ENCODE measurements around the gene GAREM1. TPM values are rescaled to one million over a fixed set of nuclear protein-coding genes. Genes with fewer than 3 reads are reported as not detected.

GAREM1 gene
- total RNA-seq, 1 donor = 0.86 TPM

- no peak for TF ChIP-seq CTCF (IDR thresholded peaks at IDR 0.05; ENCODE audit: insufficient read depth, low read depth, low read length)
- DNase-seq (ENCODE audit: low read depth) = no peak
- no peak overlapping the region for H3K4me3 ChIP-seq (ENCODE audit: low read depth, low read length)
Observed at GRCh38 chr18:32328379-32328778, 142.3 kb downstream of the GAREM1 start.

GRCh38 chr18:32326450-32327308 lies 144.0 kb downstream of the GAREM1 start:
- H3K4me3 ChIP-seq (ENCODE audit: low read depth, low read length) = no peak overlapping the region
- no peak for TF ChIP-seq CTCF (IDR thresholded peaks at IDR 0.05; ENCODE audit: insufficient read depth, low read depth, low read length)
- DNase-seq (ENCODE audit: low read depth) = peak; percentile 38

- H3K4me3 ChIP-seq (ENCODE audit: low read depth, low read length) = no peak overlapping the region
- DNase-seq (ENCODE audit: low read depth) = peak; percentile 75
- TF ChIP-seq CTCF (IDR thresholded peaks at IDR 0.05; ENCODE audit: insufficient read depth, low read depth, low read length) = no peak
Observed at GRCh38 chr18:32324181-32324580, 146.5 kb downstream of the GAREM1 start.

GRCh38 chr18:32321826-32322225 lies 148.9 kb downstream of the GAREM1 start:
- no peak for DNase-seq (ENCODE audit: low read depth)
- H3K4me3 ChIP-seq (ENCODE audit: low read depth, low read length) = no peak overlapping the region
- no peak for TF ChIP-seq CTCF (IDR thresholded peaks at IDR 0.05; ENCODE audit: insufficient read depth, low read depth, low read length)

GRCh38 chr18:32319084-32319483 lies 151.6 kb downstream of the GAREM1 start:
- no peak for DNase-seq (ENCODE audit: low read depth)
- no peak overlapping the region for H3K4me3 ChIP-seq (ENCODE audit: low read depth, low read length)
- TF ChIP-seq CTCF (IDR thresholded peaks at IDR 0.05; ENCODE audit: insufficient read depth, low read depth, low read length) = no peak

GRCh38 chr18:32318581-32318980 lies 152.1 kb downstream of the GAREM1 start:
- no peak overlapping the region for H3K4me3 ChIP-seq (ENCODE audit: low read depth, low read length)
- no peak for TF ChIP-seq CTCF (IDR thresholded peaks at IDR 0.05; ENCODE audit: insufficient read depth, low read depth, low read length)
- DNase-seq (ENCODE audit: low read depth) = no peak

Data from fibroblast of villous mesenchyme (primary cell).